ENCODE results near the gene KCNJ18.
"Not testable (repeated sequence)": the region's sequence is repeated elsewhere in the genome, so short reads cannot be mapped to it uniquely, and the experiment has no call there.

DNA sequence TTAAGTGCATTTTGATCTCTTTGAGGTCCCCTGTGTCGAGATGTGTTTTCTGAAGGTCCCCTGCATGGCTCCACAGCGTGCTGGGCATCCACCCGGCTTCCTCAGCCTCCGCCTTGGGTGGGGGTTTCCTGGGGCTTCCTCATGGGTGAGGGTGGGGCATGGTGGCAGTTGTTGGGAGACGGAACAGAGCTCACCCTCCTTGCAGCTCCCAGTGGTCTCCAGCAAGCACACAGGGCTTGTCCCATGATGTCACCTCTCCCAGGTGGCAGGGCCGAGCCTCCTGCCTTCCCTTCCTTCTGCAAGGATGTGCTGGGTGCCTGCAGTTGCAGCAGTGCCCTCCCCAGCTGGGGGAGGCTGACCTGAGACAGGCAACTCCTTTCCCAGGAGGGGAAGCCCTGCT, 13.4 kb downstream of the KCNJ18 start:
- TF ChIP-seq, protein P1, sequence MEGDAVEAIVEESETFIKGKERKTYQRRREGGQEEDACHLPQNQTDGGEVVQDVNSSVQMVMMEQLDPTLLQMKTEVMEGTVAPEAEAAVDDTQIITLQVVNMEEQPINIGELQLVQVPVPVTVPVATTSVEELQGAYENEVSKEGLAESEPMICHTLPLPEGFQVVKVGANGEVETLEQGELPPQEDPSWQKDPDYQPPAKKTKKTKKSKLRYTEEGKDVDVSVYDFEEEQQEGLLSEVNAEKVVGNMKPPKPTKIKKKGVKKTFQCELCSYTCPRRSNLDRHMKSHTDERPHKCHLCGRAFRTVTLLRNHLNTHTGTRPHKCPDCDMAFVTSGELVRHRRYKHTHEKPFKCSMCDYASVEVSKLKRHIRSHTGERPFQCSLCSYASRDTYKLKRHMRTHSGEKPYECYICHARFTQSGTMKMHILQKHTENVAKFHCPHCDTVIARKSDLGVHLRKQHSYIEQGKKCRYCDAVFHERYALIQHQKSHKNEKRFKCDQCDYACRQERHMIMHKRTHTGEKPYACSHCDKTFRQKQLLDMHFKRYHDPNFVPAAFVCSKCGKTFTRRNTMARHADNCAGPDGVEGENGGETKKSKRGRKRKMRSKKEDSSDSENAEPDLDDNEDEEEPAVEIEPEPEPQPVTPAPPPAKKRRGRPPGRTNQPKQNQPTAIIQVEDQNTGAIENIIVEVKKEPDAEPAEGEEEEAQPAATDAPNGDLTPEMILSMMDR (IDR thresholded peaks at IDR 0.05) = not testable (repeated sequence)
- TF ChIP-seq POLR2A (IDR thresholded peaks at IDR 0.05) = not testable (repeated sequence)

Data from transverse colon (tissue), 3 donors.